Suppressor macrophage (primary cell): ENCODE results near the gene IKZF3.
"Not testable (repeated sequence)": the region's sequence is repeated elsewhere in the genome, so short reads cannot be mapped to it uniquely, and the experiment has no call there.

Experiments
- DNase-seq, 4 experiments: peaks; one replicate each; pipeline ENCODE4 v3.0.0-alpha.2; 2020 to 2022

The IKZF3 gene

DNA sequence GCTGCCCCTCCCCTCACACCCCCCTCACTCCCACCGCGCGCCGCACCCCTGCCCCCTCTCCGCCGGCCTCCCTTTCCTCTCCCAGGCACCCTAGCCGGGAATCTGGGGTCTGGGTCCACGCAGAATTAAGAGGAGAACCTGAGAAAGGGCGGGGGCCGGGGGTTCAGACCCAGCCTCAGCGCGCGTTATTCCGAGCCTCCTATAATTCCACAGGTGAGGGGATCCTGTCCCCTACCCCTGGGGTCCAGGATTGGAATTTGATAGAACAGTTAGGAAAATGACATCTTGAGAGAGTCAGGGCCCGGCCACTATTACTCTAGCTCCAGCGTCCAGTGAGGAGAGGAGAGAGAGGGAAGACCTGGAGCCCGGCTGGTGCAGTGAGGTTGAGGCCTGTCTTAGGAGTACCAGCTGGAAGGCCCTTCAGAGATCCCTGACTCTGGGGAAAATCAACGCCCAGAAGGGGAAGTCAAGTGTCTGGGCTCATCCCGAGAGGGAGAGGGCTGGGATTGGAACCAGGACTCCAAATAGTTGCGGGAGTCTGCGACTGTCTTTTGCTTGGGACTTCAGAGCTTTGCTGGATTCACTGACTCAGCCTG is 109.1 kb downstream of the IKZF3 start:
- peak; percentile 50 to 56 (median 54) for DNase-seq

DNA sequence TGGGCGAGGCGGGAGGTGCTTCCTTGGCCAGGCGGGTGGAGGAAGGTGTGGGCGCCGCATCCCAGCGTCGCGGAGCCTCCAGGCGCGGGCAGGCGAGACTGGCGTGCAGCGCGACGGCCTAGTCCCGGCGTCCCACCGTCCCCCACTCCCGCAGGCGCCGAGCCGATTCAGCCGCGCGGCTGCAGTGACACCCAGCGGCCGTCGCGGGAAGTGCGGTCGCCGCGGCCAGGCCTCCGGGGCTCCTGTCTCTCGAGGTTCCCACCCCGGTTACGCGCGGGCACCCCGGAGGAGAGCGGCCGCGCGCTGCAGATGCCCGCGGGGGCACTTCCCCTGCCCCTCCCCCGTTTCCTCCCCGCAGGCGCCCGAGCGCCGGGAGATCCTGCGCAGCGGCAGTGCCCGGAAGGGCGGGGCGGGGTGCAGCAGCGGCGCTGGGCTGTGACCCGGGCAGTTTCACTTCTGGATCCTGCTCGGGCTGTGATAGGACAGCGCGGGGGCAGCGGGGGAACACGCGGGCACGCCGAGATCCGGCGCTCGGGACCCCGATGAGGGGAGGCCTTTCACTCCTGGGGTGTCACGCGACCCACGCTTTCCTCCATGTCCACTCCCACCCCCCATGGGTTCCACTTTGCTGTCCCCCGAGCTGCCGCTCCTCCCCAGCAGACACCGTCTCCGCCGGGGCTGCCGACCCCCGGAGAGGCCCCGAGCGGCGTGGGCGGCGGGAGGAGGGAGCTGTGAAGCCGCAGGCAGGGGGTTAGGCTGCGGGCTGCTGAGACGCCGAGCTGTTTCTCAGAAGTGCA is 109.8 kb downstream of the IKZF3 start:
- peak; percentile 98 to 100 (median 98) for DNase-seq

- DNase-seq, result no peak
These were observed 110.5 kb downstream of the IKZF3 start for GRCh38 chr17:39753514-39754160.

GRCh38 chr17:39752241-39752881 is 111.8 kb downstream of the IKZF3 start:
- DNase-seq, result no peak

DNA sequence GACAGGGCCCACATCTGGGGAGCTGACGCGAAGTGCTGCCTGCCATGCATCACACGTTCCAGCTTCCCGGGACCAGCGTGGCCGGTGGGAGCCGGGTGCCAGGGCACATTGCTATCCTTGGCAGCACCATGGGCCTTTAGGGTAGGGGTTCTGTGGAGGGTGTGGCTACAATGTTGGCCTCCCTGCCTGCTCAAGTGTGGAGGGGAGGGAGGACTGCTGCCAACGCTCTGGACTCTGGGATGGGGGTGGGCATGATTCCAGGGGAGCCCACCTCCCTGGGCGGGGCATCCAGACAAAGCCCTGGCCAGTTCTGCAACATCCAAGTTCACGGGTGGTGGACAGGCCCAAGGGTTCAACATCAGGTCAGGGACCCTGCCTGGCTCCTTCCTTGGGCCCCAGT is 112.5 kb downstream of the IKZF3 start:
- no peak for DNase-seq

- DNase-seq, result no peak
These were observed 113.0 kb downstream of the IKZF3 start for GRCh38 chr17:39751016-39751543.

- no peak for DNase-seq
These were observed 113.7 kb downstream of the IKZF3 start for GRCh38 chr17:39750131-39751015.

DNA sequence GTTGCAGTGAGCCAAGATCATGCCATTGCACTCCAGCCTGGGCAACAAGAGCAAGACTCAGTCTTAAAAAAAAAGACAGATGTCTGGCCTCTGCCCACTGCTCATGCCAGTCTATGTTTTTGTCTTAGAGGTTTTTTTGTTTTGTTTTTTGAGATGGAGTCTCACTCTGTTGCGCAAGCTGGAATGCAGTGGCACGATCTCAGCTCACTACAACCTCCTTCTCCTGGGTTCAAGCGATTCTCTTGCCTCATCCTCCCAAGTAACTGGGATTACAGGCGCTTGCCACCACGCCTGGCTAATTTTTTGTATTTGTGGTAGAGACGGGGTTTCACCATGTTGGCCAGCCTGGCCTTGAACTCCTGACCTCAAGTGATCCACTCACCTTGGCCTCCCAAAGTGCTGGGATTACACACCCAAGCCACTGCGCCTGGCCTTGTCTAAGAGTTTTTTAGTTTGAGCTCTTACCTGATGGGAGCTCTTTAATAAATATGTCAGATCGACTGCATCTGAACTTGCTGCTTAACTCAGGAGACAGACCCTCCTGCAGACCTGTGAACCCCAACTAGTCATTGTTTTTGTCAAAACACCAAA is 115.6 kb downstream of the IKZF3 start:
- not testable (repeated sequence) for DNase-seq

DNA sequence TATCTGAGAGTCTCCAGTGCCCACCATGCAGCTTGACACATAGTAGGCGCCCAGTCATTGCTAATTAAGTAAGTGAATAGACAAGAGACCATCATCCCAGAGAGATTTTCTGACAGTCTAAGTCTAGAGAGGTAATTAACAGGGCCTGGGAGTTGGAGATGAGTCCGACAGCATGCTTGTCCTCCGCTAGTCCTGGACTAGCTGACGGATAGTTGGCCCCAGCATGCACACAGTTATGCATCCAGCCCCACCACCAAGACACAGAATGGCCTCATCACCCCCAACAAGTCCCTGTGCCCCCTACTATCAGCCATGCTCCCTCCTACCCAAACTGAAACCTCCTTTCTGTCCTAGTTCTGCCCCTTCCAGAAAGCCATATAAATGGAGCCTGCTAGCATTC is 116.4 kb downstream of the IKZF3 start:
- DNase-seq, result no peak

GRCh38 chr17:39746145-39746461 is 118.0 kb downstream of the IKZF3 start:
- no peak for DNase-seq

DNA sequence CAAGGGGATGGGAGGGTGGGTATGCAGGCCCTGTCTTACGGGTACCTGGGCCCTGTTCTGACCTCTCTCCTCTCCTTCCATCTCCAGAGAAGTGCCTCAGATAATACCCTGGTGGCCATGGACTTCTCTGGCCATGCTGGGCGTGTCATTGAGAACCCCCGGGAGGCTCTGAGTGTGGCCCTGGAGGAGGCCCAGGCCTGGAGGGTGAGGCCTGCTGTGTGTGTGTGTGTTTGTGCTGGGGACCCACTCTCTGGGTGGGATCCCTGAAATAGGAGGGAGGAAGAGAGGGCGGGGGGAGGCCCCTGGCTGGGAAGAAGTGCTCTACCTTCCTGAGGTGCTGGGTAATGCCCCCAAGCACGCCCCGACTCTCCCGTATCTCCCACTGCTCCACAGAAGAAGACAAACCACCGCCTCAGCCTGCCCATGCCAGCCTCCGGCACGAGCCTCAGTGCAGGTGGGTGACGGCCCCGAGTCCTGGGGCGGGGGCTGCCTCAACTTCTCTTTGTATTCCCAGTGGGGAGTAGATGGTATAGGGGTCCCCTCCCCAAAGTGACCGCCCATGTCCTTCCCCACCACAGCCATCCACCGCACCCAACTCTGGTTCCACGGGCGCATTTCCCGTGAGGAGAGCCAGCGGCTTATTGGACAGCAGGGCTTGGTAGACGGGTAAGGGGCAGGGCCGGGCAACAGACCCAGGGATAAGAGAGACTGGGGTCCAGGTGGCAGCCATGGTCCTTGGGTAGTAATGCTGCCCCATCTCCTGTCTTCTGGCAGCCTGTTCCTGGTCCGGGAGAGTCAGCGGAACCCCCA is 118.6 kb downstream of the IKZF3 start:
- DNase-seq, result no peak

DNA sequence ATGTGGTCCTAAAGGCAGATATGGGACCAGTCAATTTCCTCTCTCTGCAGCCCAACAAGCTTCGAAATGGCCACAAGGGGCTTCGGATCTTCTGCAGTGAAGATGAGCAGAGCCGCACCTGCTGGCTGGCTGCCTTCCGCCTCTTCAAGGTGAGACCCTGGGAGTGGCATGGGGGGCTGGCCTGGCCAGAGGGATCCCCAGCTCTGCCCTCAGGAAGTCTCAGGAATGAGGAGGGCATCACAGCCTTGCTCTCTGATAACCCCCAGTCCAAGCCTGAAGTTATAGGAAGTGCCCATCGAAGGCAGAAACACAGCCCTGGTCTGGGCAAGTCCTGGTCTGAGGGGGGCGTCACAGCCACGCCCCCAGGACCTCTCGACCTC is 119.3 kb downstream of the IKZF3 start:
- no peak for DNase-seq

DNA sequence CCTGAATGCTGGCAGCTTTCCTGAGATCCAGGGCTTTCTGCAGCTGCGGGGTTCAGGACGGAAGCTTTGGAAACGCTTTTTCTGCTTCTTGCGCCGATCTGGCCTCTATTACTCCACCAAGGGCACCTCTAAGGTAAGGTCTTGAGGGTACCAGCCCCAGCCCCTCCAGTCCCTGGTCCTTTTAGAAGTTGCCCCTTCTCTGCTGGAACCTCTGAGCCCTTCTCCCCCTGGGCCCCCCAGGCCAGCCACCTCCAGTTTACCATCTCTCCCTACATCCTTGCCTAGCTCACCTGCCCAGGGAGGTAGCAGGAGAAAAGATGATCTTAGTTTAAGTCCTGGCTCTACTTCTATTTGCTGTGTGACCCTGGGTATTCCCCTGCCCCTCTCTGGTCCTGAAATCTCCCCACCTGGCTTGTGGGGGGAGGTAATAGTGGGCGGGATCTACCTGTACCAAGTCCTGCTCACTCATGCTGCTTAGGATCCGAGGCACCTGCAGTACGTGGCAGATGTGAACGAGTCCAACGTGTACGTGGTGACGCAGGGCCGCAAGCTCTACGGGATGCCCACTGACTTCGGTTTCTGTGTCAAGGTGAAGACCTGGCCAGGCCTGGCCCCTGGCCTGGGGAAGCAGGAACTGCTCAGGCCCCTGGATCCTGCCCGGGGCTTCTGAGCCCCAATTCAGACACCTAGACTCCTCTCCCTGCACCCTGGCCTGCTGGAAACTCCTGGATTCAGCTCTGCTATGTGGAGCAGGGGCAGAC is 119.9 kb downstream of the IKZF3 start:
- no peak for DNase-seq

GRCh38 chr17:39742856-39743436 is 121.2 kb downstream of the IKZF3 start:
- no peak for DNase-seq

DNA sequence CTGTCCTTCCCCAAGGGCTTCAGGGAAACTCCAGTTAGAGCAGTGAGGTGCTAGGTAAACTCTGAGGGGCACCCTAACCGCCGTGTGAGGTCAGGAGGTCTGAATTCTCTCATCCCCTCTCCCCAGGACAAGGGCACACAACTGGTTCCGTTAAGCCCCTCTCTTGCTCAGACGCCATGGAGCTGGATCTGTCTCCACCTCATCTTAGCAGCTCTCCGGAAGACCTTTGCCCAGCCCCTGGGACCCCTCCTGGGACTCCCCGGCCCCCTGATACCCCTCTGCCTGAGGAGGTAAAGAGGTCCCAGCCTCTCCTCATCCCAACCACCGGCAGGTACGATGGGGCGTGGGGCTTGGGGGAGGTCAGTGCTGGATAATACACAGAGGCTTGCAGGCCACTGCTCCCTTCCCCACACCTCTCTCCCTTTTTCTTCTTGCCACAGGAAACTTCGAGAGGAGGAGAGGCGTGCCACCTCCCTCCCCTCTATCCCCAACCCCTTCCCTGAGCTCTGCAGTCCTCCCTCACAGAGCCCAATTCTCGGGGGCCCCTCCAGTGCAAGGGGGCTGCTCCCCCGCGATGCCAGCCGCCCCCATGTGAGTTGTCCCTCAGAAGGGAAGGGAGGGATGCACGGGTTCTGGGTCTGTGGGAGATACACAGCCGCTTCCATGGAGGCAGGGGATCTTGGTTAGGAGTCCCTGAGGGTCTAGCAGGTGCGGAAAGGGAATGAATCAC is 121.8 kb downstream of the IKZF3 start:
- DNase-seq, result no peak

GRCh38 chr17:39740357-39741111 is 123.6 kb downstream of the IKZF3 start:
- DNase-seq, result no peak

GRCh38 chr17:39739885-39740356 is 124.2 kb downstream of the IKZF3 start:
- no peak for DNase-seq
